Stimulated activated CD4-positive, alpha-beta T cell treated with anti-CD3 and anti-CD28 coated beads, Interleukin-12 subunit alpha, Interleukin-12 subunit beta, amount 100 ng/mL, for 4 hours (primary cell): Measurements from ENCODE around the gene TMEM106C.

Experiments
- DNase-seq: peaks from one replicate; pipeline ENCODE4 v3.0.0-alpha.2; 2020

Gene TMEM106C, protein sequence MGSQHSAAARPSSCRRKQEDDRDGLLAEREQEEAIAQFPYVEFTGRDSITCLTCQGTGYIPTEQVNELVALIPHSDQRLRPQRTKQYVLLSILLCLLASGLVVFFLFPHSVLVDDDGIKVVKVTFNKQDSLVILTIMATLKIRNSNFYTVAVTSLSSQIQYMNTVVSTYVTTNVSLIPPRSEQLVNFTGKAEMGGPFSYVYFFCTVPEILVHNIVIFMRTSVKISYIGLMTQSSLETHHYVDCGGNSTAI

DNA sequence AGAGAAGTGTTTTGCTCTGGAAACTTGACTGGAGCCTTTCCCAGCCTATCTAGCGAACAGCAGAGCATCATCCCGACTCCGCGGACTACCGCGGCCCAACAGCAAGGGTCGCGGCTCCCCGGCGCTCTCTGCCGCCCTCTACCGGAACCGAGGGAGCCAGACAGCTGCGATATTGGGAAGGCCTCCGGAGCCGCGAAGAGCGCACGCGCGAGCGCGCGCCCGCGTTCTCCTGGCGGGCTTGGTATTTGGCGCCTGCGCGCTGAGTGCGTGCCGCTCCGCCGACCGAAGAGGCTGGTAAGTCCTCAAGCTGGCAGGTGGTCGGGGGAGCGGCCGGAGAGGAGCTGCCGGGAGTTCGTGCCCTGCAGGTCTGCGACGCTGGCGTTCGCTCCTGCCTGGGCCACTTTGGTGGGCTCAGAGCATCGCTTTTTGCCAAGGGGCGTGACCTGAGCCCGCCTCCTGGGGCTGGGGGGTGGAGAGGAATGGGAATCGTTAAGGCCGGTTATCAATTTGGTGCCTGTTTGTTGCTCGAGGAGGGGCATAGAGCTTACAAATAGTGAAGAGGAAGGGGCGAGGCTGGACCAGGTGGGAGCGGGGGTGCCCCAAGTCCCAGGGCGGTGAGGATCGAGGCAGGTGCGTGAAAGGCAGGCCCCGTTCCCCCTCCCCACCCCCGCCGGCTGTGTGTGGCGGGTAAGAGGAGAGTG is at the start of gene TMEM106C:
Gene TMEM106C, plus strand, starts transcription at position 257 of the 701 bp plus-strand sequence. CDS start 641 bp downstream, outside the sequence.
- DNase-seq: peak; percentile 91

DNA sequence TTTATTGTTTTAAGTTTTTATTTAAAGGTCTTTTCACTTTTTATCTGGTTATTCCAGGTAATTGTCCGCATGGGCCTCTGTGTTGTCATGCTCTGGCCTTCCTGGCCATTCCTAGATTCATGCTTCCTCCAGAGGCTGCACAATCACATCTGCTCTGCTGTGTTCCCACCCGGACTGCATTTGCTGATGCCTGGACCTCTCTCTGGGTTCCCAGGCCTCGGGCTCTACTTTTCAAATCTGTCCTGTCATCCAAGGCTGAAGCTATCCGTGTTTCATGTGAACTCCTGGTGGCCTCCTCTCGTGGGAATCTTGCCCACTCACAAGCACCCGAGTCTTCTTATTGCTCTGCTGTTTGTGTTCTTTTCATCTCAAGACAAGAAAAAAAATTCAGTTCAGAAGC is 42.5 kb upstream of the TMEM106C start:
- DNase-seq: no peak

DNA sequence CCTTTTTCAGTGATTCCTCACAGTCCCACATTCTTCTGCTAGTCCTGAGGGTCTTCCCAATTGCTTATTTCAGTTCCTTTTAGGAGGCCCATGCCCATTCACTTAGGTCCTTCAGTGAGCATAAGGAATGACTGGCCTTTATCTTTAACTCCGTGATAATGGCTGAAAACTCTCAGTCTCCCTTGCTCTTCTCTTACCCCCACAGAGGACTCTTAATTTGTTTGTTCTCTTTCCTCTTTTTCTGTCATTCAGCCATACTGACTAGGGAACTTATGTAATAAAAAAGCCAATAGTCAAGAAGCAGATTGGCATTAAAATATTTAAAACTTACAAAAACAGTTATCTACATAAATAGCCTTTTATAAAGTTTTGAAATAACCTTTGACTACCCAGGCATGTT is 41.5 kb upstream of the TMEM106C start:
- DNase-seq: no peak

DNA sequence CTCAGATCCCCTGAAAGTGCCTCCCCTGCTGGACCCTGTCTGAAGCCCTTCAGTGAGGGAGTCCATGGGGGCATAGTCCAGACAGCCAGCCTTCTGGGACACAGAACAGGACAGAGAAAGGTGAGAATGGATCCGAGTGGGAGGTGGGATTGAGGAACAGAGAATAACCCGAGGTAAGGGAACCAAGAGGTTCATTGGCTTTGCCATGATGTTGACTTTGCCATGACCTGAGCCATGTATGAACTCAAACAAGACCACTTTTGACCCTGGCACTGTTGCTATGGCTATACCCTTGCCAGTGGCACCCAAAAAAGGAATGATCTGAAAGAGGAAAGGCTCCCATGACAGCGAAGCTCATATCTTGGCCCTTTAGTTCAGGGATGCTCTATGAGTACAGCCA is 36.0 kb upstream of the TMEM106C start:
- DNase-seq: no peak

DNA sequence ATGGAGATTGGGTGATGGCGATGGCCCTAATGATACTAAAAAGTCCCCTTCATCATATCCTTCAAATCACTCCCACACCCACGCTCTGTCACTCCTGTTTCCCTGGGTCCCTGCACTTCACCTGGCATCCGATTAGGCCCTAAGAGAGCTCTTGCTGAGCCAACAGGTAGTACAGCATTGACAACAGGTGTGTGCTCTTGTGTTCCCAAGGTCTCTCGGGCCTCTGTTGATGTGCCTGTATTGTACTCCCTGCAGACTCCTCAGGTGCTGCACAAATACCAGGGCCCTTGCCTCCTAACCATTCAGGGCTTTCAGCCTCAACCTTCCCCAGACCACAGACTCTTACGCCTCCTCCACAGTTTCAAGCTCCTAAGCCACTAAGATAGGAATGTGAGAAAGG is 32.8 kb upstream of the TMEM106C start:
- no peak for DNase-seq

DNA sequence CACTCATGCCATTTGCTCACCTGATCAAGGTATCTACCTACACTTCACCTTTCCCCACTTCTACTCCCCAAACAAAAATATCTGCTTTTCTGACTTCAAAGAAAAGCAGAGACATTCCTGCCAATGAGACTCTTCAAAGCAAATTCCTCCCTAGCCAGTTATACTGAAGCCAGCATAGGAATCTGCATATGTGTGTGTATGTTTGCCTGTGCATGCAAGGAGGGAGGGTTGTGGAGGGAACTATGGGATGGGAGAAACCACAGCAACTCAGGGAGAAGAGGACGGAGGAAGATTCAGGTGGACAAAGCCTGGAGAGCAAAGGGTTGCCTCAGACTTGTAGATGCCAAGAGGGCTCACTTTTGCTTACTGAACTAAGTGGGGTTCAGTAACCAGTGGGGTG is 32.2 kb upstream of the TMEM106C start:
- no peak for DNase-seq

DNA sequence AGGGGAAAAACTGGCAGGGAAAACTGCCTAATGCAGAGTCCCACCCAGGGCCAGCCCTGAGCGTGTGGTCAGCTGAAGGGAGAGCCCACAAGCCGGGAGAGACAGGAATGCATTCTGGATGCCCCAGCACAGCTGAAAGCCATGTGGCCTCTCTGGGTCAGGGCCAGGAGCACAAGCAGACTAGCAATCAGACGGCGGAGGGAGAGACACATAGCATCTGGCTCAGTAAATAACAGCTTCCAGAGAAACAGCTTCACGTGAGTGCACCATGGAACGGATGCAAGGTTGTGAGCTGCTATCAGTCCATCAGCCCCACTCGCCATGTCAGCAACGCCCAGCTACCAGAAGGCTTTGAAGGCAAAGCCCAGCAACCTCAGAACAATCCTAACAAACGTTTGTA is 28.2 kb upstream of the TMEM106C start:
- no peak for DNase-seq

DNA sequence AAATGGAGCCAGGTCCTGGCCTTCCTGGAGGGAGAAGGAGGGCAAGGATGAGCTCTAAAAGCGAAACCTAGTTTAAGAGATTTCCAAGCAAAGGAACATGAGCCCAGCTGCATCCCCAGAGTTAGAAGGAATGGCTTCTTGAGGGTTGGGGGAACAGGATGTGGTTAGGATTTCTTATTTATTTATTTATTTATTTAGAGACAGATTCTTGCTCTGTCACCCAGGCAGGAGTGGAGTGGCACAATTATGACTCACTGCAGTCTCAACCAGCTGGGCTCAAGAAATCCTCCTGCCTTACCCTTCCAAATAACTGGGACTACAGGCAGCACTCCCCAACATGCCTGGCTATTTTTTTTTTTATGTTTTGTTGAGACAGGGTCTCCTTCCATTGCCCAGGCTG is 25.3 kb upstream of the TMEM106C start:
- DNase-seq: no peak

DNA sequence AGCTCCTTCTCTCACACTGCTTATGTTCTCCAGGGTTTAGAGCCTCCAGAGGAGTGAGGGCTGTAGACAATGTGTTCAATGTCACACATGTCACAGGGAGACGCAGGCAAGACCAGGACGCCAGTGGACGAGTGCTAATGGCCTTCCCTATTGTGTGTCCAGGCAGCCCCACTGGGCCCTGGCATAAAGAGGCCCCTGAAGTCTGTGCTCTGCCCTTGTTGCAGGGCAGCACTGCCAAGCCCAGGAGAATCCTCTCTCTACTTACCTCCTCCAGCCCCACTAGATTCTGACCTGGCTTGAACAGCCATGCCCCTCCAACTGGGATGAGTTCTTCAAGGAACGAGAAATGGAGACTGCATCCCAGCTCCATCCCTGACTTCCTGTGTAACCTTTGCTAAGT is 24.8 kb upstream of the TMEM106C start:
- no peak for DNase-seq

DNA sequence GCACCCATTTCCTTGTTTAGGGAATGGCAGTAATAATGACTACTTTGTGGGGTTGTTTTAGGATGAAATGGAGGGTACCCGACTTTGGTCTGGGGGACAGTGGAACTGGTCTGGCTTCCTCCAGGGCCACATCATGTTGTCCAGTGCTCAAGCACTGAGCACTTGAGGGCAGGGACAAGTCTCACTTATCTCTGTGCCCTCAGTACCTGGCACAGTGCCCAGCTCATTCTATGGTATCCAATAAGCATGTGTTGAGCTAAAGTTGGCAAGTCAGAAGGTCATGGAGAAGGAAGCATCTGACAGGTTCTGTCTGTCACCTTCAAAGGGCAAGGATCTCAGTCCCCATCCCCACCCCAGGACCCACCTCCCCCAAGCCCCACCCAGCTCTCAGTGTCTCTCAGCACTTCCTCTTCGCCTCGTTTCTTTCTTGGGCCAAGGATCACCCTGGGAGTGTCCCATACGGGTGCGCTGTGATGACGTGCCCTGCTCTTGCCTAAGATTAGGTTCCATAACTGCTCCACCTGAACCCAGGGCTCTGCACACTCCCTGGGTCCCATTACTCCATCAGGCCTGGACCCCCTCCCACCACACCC is 24.3 kb upstream of the TMEM106C start:
- no peak for DNase-seq

DNA sequence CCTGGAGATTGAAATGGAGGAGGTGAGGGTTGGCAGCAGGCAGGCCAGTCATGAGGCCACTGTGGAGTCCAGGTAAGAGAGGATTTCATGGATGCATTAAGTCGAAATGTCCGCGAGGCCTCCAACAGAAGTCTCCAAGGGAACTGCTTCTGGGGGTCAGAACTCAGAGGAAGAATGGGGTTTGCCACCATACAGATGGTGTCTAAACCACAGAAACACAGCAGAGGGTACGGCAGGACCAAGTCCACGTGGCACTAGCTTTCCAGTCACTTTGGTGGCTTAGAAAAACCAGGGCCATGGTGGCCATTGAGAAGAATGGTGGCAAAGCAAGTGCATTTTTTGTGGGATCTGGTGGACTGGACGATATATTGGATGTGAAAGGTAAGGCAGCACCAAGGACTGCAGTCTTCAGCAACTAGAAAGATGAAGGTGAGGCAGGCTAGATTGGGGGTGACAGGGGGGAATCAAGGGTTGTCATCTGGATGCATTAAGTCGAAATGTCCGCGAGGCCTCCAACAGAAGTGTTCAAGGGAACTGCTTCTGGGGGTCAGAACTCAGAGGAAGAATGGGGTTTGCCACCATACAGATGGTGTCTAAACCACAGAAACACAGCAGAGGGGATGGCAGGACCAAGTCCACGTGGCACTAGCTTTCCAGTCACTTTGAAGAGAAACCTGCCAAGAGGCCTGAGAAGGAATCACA is 22.5 kb upstream of the TMEM106C start:
- DNase-seq: no peak

DNA sequence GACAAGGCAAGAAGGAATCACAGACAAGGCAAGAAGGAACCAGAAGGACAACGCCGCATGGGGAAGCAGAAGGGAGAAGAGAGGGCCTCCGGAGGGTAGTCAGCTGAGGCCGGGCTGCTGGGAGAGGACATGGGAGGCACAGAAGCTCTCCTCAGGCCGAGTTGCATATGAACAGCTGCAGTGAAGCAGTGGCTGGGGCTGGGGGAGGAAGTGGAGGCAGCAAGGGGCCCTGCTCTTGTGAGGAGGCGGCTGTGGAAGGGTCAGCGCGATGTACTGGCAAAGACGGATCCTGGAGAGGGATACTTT is 22.0 kb upstream of the TMEM106C start:
- DNase-seq: no peak

DNA sequence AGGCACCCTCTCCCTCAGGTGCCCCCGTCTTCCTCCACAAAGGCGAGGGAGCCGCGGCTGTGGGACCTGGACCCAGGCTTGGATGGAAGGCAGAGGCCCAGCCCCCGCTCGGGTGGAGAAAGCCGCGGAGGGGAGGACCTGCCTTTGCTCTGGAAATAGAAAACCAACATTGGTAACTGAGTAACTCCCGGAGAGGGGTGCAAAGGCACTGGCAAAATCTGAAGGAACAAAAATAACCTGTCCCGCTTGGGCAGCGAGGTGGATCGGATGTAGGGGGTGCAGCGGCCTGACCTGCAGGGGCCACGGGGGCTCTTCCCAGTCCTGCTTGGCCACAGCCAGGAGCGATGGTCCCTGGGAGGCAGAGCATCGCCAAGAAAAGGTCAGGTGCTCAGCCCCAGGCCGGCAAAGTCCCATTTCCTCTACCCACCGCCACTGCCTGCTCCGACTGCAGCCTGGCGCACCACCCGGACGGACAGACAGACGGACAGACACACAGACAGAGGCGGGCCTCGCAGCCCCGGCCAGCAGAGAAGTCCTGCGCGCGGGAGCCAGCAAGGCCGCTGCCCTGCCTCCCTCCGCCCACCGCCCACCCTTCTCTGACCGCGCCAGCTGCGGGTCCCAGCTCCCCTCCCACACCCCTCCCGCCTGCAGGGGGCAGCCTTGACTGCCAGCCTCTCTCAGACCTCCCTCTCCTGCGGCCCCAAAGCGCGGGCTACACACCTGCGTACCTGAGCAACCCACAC is 21.4 kb upstream of the TMEM106C start:
- DNase-seq: peak; percentile 32

DNA sequence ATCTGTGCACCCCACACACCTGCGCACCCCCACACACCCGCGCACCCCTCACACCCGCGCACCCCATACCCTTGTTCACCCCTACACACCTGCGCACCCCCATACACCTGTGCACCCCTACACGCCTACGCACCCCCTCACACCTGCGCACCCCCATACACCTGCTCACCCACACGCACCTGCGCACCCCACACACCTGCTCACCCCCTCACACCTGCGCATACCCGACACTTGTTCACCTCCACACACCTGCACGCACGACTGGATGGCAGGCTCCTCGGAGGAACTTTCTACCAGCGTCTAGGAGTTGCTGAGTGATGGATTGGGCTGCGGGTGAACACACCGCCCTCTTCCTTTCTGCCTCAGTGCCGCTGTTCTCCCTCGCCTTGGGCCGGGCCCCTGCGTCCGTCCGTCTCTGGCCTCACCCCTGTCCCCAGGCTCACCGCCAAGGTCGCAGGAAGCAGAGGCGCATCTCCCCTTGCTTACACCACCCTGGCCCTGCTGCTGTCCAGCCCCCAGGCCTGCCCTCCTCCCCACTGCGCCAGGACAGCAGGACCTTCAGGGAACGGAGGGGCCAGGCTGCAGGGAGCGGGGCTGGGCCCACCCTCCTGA is 20.7 kb upstream of the TMEM106C start:
- no peak for DNase-seq

DNA sequence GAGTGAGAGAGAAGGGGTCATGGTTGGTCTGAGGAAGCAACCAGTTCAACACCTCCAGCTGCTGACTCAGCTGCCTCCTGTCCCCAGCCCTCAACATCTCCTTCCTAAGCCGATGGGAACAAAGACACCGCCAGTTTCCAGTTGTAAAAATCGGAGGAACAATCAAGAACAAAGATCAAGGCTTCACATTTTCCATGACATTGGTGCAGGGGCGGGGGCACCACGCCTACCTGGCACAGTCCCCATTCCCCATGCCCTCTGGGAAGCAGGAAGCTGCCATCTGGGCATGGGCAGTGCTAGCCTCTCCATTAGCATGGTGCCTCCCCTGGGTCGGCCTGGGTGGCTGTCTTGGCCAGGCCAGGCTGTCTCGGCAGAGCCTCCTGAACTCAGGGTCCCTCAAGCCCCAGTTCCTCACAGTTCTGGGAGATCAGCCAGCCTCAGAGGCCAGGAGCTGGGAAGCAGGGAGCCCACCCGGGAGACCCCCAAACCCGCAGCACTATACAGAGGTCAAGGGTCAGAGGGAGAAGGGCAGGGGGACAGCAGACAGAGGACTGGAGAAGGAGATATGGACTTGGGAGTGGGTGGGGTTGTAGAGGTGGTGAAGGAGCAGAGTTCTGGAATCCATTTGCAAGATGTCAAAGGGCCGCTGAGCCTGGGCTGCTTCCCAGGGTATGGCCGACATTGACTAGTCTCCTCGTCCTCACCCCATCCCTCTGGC is 19.6 kb upstream of the TMEM106C start:
- no peak for DNase-seq

DNA sequence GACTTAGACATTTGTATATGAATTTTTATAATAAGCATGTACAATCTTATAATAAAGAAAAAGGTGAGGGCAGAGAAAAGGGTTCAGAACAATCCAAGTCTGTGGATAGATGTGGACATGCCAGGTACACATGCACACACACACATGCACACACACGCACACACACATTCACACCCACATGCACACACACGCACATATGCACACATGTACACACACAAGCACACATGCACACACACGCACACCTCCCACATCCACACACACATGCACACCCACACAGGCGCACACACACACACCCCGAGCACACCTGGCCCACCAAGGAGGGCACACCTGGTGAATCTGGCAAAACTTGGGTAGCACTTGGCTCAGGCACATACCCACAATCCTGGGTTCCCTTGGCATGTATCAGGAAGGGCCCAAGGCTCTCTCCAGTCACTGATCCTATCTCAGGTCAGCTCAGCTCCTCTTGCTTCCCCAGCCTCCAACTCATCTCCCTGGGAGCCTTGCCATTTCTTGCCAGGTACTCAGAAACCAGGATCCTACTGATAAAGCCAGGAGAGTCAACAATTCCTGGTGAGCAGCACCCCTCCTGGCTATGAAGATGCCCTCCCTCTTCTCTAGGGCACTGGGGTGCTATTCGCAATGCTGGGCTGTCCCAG is 18.6 kb upstream of the TMEM106C start:
- no peak for DNase-seq

DNA sequence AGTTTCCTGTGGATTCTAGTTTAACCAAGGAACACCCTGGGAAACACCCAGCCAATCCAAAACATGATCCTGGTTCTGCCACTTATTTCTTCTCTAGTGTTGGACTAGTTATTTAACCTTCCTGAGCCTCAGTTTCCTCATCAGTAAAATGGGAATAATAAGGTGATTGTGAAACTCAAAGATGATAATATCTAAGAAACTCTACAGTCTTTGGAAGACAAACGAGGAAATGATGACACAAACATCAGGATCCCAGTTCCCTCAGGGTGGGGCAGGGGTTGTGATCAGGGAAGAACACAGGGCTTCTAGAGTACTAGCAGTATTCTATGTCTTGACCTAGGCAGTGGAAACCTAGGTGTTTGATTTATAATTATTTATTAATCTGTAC is 18.1 kb upstream of the TMEM106C start:
- no peak for DNase-seq

DNA sequence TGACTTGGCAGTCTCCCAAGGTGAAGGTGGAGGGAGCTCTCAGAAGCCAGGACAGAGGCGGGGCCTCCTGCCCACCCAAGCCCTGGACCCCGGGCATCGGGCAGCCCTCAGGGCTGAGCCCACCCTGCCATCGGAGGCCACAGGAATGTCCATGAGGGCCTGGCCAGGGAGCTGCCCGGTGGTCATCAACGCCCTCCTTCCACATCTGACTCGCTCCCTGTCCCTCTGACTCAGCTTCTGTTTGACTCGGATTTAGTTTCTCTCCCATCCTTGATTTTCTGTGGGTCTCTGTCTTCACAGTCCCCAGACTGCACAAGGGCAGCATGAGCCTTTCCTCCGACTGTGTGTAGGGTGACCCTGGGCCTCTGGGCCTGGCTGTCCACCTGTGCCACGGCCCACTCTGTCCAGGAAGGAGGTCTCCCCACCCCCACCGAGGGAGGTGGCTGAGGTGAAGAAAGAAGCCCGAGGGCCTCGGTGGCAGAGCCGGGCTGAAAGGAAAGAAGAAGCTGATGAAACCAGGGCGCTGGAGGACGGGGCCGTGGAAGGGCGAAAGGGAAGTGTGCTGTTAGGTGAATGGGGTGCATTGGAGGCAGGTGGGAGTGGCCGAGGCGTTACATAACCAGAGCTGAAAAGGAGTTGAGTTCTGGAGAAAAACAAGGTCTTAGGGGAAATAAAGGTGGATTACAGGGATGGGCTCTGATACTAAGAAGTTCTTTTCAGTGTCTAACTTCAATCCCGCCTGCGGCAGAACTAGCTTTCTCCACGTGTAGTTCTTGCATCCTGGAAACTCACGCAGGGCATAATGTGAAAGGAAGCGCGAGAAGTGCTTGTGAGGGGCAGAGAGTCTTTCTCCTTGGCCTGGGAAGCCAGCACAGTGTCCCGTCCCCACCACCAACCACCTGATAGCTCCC is 16.7 kb upstream of the TMEM106C start:
- DNase-seq: no peak

DNA sequence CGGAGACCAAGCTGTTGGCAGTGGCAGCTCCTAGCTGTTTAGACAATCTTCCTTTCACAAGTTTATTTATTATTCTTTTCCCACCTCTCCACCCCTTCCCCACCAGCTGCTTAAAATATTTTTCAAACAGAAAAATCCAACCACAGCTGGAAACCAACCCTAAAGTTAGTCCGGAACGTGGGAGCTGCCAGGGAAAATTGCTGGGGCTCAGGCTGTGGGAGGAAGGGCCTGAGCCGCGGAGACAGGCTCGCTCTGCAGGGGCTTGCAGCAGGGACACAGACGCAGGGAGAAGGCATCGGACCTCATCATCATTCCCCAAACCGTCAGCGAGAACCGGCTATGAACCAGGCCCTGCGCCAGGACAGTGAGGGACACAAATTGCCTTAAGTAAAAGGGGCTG is 16.1 kb upstream of the TMEM106C start:
- DNase-seq: no peak
